Prostate gland (tissue), 2 donors: ENCODE results near the gene SLC4A1AP.

Source experiments
- POLR2A ChIP-seq: fragments of 450-650 bp; IDR thresholded peaks from one replicate; pipeline ENCODE4 v1.6.1; 2016; ENCODE audit warnings: antibody characterized with exemption, mild to moderate bottlenecking
- TF ChIP-seq, protein P1 (sequence below), 4 experiments: fragments of 200-600 bp in 2 of 4; fragments of 450-650 bp in 2 of 4; sonication (generic) in 2 of 4; IDR thresholded peaks; 1 replicate in 3 of 4; 2 replicates in 1 of 4; pipeline ENCODE4 v1.5.1; 2016 to 2019; ENCODE audit warnings: antibody characterized with exemption in 4 of 4, mild to moderate bottlenecking in 2 of 4, moderate library complexity in 2 of 4

DNA sequence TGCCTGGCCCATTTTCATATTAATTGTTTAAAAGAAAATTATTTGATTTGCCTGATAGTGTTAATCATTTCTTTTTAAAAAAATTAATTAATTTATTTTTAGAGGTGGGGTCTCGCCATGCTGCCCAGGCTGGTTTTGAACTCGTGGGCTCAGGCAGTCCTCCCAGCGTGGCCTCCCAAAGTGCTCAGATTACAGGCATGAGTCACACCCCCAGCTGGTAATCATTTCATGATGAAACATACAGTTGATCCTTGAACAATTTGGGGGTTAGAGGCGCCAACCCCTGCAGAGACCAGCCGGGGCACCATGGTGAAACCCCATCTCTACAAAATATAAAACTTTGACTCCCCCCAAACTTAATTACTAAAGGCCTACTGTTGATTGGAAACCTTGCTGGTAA, 26.9 kb upstream of the SLC4A1AP start:
- TF ChIP-seq, protein P1, sequence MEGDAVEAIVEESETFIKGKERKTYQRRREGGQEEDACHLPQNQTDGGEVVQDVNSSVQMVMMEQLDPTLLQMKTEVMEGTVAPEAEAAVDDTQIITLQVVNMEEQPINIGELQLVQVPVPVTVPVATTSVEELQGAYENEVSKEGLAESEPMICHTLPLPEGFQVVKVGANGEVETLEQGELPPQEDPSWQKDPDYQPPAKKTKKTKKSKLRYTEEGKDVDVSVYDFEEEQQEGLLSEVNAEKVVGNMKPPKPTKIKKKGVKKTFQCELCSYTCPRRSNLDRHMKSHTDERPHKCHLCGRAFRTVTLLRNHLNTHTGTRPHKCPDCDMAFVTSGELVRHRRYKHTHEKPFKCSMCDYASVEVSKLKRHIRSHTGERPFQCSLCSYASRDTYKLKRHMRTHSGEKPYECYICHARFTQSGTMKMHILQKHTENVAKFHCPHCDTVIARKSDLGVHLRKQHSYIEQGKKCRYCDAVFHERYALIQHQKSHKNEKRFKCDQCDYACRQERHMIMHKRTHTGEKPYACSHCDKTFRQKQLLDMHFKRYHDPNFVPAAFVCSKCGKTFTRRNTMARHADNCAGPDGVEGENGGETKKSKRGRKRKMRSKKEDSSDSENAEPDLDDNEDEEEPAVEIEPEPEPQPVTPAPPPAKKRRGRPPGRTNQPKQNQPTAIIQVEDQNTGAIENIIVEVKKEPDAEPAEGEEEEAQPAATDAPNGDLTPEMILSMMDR (IDR thresholded peaks at IDR 0.05): no peak
- TF ChIP-seq POLR2A: no peak
